Mucosa of descending colon (tissue), 3 donors: ENCODE measurements around the gene CYP46A1. TPM values are rescaled to one million over a fixed set of nuclear protein-coding genes. Genes with fewer than 3 reads are reported as not detected.

Experiments used
- ATAC-seq: fragments of 200-7000 bp; cut with Tn5 transposase; one replicate; pipeline ENCODE4 v1.9.1; 2020; ENCODE audit warnings: mild to moderate bottlenecking, moderate library complexity
- DNase-seq, 3 donors: peaks; one replicate each; pipeline ENCODE4 v3.0.0-alpha.2; 2020
- H3K36me3 ChIP-seq: fragments of 200-600 bp; one replicate; pipeline ENCODE4 v1.8.0; 2021; ENCODE audit warnings: low read depth, mild to moderate bottlenecking
- H3K4me1 ChIP-seq: fragments of 200-600 bp; one replicate; pipeline ENCODE4 v1.8.0; 2021; ENCODE audit warnings: low read depth, mild to moderate bottlenecking
- H3K4me3 ChIP-seq: fragments of 200-600 bp; one replicate; pipeline ENCODE4 v1.8.0; 2021; ENCODE audit warnings: mild to moderate bottlenecking
- H3K9me3 ChIP-seq: fragments of 200-600 bp; one replicate; pipeline ENCODE4 v1.8.0; 2021; ENCODE audit warnings: mild to moderate bottlenecking
- intact Hi-C, 2 donors: fragments of 100-400 bp; cut with DNase I in 1 of 2; cut with micrococcal nuclease in 1 of 2; formaldehyde crosslinking; loops; one replicate each; pipeline versions ENCODE4 v1.11.0 to v1.11.1; 2022; cut with DNase I, micrococcal nuclease
- total RNA-seq, 3 donors: library from RNA; stranded (reverse); fragmentation: NEBNext Ultra II Directional in 2 of 3; extraction: Animal tissue kit (Norgen Biotek cat#: 25700) in 2 of 3; gene quantifications; one replicate each; pipeline versions ENCODE4 v1.2.1 to v1.2.4, GENCODE V29; 2021 to 2023
- TF ChIP-seq, protein P1 (sequence below): fragments of 200-600 bp; IDR thresholded peaks from one replicate; pipeline ENCODE4 v1.8.0; 2022; ENCODE audit warnings: antibody characterized with exemption, mild to moderate bottlenecking
- donor health status: DM: no; HTN: no; CAD: no; lungs with moderate emphysema.
- donor health status: DM: no; HTN: no; CAD: no.
- donor health status: DM: no; HTN: yes; CAD: no.

The CYP46A1 gene
- total RNA-seq, 3 donors from 2014 or later = 0.14 to 1.0 (median 0.22) TPM

DNA sequence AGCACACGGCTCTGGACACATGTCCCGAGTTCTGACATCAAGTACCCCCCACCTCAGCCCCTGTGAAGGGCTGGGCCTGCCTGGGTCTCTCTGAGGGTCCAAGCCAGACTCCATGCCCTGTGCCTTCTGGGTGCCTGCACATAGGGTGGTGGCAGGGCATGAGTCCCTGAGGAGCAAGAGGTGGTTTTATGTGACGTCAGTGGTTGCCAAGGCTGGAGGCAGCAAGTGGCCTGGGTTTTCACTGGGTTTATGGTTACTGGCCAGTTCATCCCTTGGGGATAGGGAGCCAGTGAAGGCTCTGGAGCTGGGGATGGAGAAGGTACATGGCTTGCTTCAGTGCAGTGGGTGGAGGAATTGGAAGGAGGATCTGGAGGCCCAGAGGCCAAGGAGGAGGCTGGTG is 58.0 kb downstream of the CYP46A1 start:
- TF ChIP-seq, protein P1, sequence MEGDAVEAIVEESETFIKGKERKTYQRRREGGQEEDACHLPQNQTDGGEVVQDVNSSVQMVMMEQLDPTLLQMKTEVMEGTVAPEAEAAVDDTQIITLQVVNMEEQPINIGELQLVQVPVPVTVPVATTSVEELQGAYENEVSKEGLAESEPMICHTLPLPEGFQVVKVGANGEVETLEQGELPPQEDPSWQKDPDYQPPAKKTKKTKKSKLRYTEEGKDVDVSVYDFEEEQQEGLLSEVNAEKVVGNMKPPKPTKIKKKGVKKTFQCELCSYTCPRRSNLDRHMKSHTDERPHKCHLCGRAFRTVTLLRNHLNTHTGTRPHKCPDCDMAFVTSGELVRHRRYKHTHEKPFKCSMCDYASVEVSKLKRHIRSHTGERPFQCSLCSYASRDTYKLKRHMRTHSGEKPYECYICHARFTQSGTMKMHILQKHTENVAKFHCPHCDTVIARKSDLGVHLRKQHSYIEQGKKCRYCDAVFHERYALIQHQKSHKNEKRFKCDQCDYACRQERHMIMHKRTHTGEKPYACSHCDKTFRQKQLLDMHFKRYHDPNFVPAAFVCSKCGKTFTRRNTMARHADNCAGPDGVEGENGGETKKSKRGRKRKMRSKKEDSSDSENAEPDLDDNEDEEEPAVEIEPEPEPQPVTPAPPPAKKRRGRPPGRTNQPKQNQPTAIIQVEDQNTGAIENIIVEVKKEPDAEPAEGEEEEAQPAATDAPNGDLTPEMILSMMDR = no peak
- H3K4me1 ChIP-seq = peaks cover 4% of the 10 kb centered on the region
- H3K36me3 ChIP-seq = no peaks in the 10 kb centered on the region
- intact Hi-C loops = no loop called here
- no peak for ATAC-seq
- no peak overlapping the region for H3K4me3 ChIP-seq
- H3K9me3 ChIP-seq = no peaks in the 10 kb centered on the region
- DNase-seq = no peak

DNA sequence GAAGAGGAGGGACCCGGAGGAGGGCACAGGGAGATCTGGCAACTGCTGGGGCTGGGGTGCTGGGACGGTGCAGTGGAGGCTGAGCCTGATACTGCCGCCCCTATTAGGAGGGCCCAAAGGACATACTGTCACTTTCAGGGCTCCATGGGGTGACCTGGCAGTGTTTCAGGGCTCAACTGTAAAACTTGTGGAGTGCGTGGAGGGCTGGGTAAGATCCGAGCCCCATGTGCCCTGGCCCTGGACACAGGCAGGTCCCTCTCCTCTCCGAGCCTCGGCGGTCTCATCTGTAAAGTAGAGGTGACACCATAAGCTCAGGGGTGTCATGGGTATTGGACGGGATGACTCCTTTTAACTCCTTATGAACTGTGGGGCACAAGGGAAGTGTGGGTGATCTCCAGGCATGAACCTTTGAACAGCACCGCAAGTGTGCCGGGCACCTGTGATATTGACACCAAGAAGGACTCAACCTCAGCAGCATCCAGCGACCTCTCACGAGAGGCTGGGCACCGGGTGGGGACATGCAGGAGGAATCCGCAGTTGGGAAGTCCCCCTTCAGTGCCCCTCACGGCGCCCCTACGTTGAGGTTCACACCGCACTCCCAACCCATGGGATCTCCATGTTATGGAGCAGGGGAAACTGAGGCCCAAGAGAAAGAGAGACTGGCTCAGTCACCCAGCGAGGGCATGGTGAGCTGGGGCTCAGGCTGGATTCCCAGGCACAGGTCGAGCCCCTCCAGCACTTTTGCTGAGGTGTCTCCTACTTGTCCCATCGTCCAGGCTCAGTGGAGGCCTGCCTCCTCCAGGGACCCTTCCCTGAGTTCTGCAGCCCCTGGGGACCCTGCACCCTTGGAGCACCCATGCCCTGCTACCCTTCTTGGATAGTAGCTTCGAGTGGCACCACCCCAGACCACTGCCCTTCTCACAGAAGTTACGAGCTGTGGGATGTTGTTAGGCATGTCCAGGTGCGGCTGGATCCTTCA is 58.7 kb downstream of the CYP46A1 start:
- no peak overlapping the region for H3K4me3 ChIP-seq
- no peaks in the 10 kb centered on the region for H3K9me3 ChIP-seq
- TF ChIP-seq, protein P1 = no peak
- no peak for ATAC-seq
- H3K36me3 ChIP-seq = no peaks in the 10 kb centered on the region
- DNase-seq = no peak
- intact Hi-C loops = no loop called here
- peaks cover 4% of the 10 kb centered on the region for H3K4me1 ChIP-seq

DNA sequence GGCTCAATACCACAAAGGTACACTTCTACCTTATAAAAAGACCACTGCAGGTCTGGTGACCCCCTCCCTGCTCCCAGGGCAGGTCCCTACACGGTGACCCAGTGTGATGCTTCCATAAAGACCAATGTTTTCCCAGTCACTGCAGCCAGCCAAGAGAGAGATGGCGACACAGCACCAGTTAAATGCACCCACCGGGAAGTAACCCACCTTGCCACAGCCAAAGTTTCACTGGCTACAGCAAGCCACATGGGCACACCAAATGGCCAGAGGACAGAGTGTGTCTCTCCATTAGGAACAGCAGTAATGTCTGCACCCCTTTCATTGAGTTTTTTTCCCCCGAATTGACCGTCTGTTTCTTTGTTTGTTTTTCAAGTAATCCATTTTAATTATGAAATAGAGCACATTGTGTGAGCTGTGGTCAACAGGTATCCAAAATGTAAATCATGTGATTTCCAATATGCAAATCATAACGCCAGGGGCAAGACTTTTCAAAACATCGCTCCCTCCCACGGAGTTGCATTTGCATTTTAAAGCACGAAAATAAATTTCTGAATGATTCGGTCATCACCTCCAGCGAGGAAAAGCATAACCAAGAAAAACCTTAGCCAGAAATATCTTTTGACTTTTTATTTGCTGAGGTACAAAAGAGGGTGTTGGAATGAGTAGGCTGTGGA is 60.2 kb downstream of the CYP46A1 start:
- Histone ChIP-seq H3K9me3 (no peaks in the 10 kb centered on the region), H3K4me3 (no peak overlapping the region), H3K36me3 (no peaks in the 10 kb centered on the region), H3K4me1 (peaks cover 4% of the 10 kb centered on the region)
- TF ChIP-seq, protein P1 = no peak
- intact Hi-C loops = no loop called here
- no peak for DNase-seq
- no peak for ATAC-seq

DNA sequence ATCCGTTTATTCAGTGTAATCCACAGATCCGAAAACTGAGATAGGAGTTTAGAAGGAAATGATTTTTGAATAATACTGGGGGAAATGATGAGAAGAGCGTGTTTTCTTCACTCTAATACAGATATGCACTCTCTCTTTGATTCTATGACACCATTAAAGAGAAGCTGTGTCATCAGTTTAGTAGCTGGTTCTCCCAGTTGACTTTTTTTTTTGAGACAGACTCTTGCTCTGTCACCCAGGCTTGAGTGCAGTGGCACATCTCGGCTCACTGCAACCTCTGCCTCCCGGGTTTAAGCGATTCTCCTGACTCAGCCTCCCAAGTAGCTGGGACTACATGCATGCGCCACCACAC is 60.8 kb downstream of the CYP46A1 start:
- Histone ChIP-seq H3K4me1 (peaks cover 4% of the 10 kb centered on the region), H3K36me3 (no peaks in the 10 kb centered on the region), H3K9me3 (no peaks in the 10 kb centered on the region), H3K4me3 (no peak overlapping the region)
- no peak for DNase-seq
- no peak for ATAC-seq
- intact Hi-C loops = no loop called here
- TF ChIP-seq, protein P1 = no peak

DNA sequence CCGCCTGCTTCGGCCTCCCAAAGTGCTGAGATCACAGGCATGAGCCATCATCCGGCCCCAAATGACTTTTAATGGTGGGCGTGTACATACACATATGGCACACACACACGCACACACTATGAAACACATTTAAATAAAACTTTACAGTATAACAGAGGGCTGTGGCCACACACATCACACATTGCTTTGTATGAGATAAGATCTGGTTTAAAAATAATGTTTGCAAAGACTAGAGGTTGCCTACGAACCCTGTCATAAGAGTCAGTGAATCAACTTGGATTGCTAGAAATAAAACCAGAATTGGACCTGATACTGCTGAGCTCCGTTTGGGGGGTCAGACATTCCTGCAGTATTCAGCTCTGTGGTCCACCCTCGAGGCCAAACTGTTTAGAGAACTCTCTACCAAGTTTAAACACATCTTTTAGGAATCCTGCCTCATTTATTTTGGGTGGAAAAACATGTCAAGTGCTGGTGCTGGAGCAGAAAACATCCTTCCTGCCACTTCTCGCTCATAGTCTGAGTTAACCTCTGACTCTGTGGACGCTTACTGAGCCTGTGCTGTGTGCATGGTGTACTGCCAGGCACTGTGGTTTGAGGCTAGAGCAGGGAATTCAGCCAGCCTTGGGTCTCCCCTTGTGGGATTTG is 61.3 kb downstream of the CYP46A1 start:
- Histone ChIP-seq H3K4me1 (peaks cover 4% of the 10 kb centered on the region), H3K9me3 (no peaks in the 10 kb centered on the region), H3K36me3 (no peaks in the 10 kb centered on the region), H3K4me3 (no peak overlapping the region)
- DNase-seq = no peak
- intact Hi-C loops = no loop called here
- peak; percentile 47 for ATAC-seq
- TF ChIP-seq, protein P1 = no peak
